HCT116 (cell line): Measurements from ENCODE around the gene SLC44A1.

Source experiments
- CTCF ChIP-seq, 3 experiments: fragments of 200-600 bp in 1 of 3; sonication (generic) in 1 of 3; IDR thresholded peaks in 2 of 3; conservative IDR thresholded peaks in 1 of 3; 2 replicates each; pipeline ENCODE4 v1.5.1; 2012 to 2017; ENCODE audit warnings: low read depth in 2 of 3, low read length in 2 of 3, antibody characterized with exemption in 1 of 3, borderline replicate concordance in 1 of 3, control low read depth in 1 of 3, mild to moderate bottlenecking in 1 of 3, mixed read lengths in 1 of 3, mixed run types in 1 of 3, moderate library complexity in 1 of 3; ENCODE audit not compliant: insufficient read depth in 1 of 3
- EZH2phosphoT487 ChIP-seq: fragments of 200-600 bp; IDR thresholded peaks from 2 replicates; pipeline ENCODE4 v1.6.1; 2018; ENCODE audit warnings: antibody characterized with exemption, borderline replicate concordance
- JUND ChIP-seq: IDR thresholded peaks from 2 replicates; pipeline ENCODE4 v1.6.1; 2012
- RAD21 ChIP-seq: IDR thresholded peaks from 2 replicates; pipeline ENCODE4 v1.6.1; 2012; ENCODE audit warnings: low read depth, mild to moderate bottlenecking
- SIN3A ChIP-seq: IDR thresholded peaks from 2 replicates; pipeline ENCODE4 v1.6.1; 2012; ENCODE audit warnings: low read depth
- TF ChIP-seq, protein P1 (sequence below): IDR thresholded peaks from 2 replicates; pipeline ENCODE4 v1.6.1; 2012; ENCODE audit warnings: low read depth

DNA sequence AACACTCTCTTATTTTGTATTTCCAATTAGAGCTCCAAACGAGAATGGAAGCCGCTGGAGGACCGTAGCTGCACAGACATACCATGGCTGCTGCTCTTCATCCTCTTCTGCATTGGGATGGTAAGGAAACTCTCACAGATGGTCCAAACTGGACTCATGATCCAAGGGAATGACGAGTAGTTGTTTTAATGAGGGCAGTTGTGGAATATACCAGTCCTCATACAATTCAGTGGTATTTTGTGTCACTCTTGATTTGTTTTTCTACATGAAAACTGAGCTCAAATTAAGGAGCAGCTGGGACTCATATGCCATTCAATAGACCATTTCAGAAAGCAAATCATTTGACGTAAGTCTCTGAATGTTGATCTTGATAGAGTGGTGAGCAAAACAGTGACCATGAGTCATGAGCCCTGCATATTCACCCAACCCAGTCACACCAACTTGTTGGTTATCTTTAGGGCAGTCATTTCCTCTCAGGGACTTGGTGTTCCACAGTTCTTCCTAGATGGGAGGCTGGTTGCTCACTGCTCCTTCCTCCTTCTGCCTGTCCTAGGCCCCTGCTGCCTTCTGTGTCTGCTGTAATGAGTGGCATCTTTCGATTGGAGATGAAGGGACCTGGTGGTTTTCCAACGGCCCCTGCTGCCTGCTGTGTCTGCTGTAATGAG, 54.9 kb downstream of the SLC44A1 start:
- TF ChIP-seq, protein P1, sequence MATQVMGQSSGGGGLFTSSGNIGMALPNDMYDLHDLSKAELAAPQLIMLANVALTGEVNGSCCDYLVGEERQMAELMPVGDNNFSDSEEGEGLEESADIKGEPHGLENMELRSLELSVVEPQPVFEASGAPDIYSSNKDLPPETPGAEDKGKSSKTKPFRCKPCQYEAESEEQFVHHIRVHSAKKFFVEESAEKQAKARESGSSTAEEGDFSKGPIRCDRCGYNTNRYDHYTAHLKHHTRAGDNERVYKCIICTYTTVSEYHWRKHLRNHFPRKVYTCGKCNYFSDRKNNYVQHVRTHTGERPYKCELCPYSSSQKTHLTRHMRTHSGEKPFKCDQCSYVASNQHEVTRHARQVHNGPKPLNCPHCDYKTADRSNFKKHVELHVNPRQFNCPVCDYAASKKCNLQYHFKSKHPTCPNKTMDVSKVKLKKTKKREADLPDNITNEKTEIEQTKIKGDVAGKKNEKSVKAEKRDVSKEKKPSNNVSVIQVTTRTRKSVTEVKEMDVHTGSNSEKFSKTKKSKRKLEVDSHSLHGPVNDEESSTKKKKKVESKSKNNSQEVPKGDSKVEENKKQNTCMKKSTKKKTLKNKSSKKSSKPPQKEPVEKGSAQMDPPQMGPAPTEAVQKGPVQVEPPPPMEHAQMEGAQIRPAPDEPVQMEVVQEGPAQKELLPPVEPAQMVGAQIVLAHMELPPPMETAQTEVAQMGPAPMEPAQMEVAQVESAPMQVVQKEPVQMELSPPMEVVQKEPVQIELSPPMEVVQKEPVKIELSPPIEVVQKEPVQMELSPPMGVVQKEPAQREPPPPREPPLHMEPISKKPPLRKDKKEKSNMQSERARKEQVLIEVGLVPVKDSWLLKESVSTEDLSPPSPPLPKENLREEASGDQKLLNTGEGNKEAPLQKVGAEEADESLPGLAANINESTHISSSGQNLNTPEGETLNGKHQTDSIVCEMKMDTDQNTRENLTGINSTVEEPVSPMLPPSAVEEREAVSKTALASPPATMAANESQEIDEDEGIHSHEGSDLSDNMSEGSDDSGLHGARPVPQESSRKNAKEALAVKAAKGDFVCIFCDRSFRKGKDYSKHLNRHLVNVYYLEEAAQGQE, result no peak
- TF ChIP-seq CTCF (IDR thresholded peaks at IDR 0.05 in 2 of 3, conservative IDR thresholded peaks at IDR 0.05 in 1 of 3; ENCODE audit: borderline replicate concordance in 1 of 3, insufficient read depth in 1 of 3, low read depth in 2 of 3, low read length in 2 of 3) (no peak), EZH2phosphoT487 (no peak), RAD21 (no peak), JUND (no peak), SIN3A (no peak)
